Fibroblast of skin of right biceps (primary cell): Measurements from ENCODE around the gene BTAF1.

Experiments used
- DNase-seq: peaks from one replicate; pipeline ENCODE4 v3.0.0-alpha.2; 2013

BTAF1 gene

DNA sequence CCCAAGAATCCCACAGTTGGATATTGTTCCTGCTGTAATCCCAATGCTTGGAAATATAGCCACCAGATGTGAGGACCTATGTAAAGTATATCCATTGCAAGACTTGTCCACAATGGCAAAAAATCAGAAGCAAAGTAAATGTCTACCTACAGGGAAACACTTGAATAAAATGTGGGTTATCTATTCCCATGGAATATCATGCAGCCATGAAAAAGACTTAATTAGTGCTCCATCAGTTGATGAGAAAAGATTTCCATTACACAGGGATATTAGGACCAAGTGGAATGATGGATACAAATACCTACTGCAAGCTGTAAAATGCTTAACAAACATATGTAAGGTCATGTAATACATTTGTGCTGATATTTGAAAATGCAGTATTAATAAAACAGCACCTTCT, 131.2 kb downstream of the BTAF1 start:
- DNase-seq: no peak

- DNase-seq: no peak
These were observed 138.7 kb downstream of the BTAF1 start for GRCh38 chr10:92062273-92062672.

DNA sequence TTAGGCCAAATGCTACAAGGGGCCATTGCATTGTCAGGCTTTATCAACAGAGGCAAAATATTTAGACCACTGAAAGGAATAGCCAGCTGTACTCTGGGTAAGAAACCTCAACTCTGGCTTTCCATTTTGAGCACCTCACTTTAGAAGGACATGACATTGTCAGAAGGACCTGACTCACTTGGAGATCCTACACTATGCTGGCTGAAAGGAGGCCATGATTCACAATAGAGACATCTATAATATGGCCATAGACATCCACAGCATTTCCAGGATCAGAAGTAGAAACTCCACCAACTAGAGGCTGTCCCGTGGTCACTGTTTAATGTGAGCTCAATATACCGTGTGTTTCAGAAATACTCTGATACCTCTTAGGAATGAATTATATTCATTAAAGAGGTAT, 140.9 kb downstream of the BTAF1 start:
- DNase-seq: peak; percentile 39

- no peak for DNase-seq
These were observed 142.8 kb downstream of the BTAF1 start for GRCh38 chr10:92066386-92066785.

GRCh38 chr10:92068900-92069299, 145.3 kb downstream of the BTAF1 start:
- peak; percentile 49 for DNase-seq

- DNase-seq: no peak
These were observed 150.7 kb downstream of the BTAF1 start for GRCh38 chr10:92074126-92074887.

- DNase-seq: no peak
These were observed 152.3 kb downstream of the BTAF1 start for GRCh38 chr10:92075829-92076228.

GRCh38 chr10:92076722-92077121, 153.2 kb downstream of the BTAF1 start:
- DNase-seq: no peak

DNA sequence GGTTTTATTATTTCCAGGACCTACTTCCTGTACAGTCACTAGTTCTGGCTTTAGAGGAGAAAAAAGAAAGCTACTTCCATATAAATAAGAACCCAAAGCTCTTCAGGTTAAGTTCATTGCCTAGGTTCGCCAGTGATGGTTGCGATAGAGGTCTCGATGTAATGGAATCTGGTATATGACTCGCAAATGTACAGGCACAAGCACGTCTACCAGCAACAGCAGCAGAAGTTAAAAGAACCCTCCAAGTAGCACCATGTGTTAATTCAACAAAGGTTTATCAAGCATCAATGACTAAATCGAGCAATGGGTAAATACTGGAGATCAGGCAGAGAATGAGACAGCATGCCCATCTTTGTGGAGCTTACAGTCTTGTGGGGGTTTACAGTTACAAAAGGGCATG, 155.4 kb downstream of the BTAF1 start:
- DNase-seq: no peak
